HG03066 (cell line): ENCODE results near the gene PHF21A.

Experiments used
- ATAC-seq: cut with Tn5 transposase; IDR thresholded peaks from one replicate; pipeline ENCODE4 v1.9.1; 2021; ENCODE audit warnings: low read depth; ENCODE audit not compliant: unreplicated experiment

The PHF21A gene

GRCh38 chr11:45925550-45925949, 195.7 kb downstream of the PHF21A start:
- ATAC-seq = no peak

DNA sequence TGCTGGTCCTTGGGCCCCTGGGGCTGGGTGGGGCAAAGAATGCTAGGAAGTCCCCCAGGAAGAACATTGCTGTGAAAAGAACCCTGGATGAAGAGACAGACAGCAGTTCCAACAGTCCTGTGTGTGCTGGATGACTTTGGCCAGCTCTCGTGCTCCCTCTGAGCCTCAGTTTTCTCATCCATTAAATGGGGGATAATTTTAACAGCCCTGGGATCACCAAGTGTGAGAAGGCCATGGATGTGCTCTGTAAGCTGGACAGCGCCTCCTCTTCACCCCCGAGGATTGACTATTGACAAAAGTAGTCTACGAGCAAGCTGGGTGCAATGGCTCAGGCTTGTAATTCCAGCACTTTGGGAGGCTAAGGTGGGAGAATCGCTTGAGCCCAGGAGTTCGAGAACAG, 196.3 kb downstream of the PHF21A start:
- ATAC-seq = no peak

DNA sequence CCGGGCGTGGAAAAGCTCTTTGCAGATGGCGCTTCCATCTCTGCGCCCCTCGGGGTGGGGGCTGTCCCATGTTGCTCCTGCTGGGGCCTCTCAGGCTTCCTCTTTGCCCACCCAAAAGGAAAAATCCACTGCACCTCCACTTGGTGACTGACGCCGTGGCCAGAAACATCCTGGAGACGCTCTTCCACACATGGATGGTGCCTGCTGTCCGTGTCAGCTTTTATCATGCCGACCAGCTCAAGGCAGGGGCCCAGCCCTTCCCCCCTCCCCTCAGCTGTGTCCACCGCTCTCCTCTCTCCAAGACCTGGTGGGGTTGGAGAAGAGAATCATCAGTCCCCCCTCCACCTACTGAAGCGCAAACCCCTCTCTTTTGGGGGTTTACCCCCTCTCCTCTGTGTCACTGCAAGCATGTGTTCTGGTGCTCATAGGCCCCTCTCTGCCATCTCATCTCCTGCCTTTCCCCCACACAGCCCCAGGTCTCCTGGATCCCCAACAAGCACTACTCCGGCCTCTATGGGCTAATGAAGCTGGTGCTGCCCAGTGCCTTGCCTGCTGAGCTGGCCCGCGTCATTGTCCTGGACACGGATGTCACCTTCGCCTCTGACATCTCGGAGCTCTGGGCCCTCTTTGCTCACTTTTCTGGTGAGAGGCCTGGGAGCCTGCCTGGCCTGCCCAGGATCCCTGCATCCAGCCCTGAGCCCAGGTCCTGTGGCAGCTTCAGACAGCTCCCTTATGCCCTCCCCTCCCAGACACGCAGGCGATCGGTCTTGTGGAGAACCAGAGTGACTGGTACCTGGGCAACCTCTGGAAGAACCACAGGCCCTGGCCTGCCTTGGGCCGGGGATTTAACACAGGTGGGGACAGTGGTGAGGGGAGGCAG, 197.0 kb downstream of the PHF21A start:
- ATAC-seq = no peak

DNA sequence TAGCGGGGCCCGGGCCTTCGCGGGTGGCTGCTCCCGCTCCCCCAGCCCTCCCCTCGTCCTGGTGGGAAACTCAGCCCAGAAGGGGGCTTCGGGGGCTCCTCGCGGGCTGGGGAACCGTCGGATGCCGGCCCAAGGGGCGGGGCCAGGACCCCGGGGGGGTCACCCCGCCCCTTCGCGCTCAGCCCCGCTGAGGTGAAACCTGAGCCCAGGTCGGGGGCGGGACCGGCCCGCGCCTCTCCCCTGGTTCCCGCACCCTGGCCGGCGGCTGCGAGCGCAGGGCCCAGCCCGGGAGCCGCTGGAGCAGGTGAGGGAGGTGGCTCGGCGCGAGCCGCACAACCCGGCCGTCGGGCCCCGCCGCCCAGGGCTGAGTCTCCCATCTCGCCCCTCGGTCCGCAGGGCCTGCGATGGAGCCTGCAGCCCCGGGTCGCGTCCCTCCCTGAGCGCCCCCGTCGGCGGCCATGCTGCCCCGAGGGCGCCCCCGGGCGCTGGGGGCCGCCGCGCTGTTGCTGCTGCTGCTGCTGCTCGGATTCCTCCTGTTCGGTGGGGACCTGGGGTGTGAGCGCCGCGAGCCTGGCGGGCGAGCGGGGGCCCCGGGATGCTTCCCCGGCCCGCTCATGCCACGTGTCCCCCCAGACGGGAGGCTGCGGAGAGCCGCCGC, 198.7 kb downstream of the PHF21A start, which contains the start of gene LARGE2:
TSS of gene LARGE2 (plus strand) at position 232 of the 658 bp plus-strand sequence. CDS start at position 459, 227 bp downstream.
- no peak for ATAC-seq

- no peak for ATAC-seq
Observed at GRCh38 chr11:45921561-45922424, 199.5 kb downstream of the PHF21A start.

DNA sequence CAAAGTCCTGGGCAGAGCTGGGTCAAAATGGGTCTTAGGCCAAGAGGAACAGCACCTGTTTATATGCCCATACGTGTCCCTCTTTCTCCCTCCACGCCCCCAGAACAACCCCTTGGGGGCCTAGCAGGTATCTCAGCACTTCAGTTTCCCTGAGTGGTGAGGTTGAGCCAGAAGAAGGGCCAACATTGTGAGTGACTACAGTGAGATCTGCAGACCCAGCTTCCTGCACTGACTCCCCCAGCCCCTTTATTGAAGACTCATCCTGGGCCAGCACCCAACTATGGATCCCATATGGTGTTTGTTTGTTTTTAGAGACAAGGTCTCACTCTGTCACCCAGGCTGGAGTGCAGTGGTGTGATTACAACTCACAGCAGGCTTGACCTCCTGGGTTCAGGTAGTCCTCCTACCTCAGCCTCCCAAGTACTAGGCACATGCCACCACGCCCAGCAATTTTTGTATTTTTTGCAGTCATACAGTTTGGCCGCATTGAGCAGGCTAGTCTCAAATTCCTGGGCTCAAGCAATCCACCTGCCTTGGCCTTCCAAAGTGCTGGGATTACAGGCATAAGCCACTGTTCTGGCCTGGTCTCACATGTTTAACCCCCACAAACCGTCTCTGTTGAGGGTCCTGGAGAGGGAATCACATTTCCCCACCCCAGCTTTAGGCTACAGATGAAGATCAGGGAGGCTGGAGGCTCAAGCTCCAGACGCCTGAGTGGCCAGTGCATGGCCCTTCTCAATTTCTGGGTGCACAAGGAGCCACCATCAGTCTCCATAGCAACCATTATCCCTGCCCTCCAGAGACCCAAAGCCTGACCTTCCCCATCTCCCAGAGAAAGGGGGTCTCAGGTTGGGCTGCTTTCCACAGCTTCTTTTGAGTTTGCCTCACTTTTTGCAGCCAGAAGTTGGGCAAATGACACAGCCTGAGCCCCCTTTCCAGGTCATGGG, 200.4 kb downstream of the PHF21A start:
- no peak for ATAC-seq

GRCh38 chr11:45919806-45920530, 201.3 kb downstream of the PHF21A start:
- no peak for ATAC-seq

DNA sequence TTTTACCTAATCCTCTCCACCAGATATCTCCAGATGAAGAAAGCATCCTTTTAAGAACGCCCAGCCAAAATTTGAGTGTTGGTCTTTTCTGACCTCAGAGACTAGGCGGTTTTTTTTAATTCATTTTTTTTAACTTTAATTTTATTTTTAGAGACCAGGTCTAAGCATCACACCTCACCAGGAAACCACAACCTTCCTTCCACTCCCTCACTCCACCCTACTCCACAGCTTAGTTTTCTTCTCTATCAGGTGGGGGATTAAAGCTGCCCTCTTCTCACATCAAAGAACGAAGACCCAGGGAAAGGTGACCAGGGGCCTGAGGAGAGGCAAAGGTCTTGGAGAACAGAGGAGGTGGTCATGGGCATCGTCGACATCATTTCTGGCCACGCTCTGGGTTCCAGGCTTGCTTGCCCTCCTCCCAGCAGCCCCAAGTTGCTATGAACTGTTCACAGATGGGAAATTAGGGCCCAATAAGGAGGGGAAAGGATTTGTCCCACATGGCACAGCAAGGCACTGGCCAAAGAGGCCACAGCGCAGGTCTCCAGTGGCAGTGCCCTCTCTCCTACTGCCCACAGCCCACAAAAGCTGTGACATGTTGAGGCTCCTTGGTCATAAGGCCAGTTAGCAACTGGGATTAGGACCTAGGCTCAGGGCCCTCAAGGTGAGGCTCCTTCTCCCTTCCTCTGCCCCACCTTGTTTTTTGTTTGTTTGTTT, 202.1 kb downstream of the PHF21A start:
- ATAC-seq = no peak

DNA sequence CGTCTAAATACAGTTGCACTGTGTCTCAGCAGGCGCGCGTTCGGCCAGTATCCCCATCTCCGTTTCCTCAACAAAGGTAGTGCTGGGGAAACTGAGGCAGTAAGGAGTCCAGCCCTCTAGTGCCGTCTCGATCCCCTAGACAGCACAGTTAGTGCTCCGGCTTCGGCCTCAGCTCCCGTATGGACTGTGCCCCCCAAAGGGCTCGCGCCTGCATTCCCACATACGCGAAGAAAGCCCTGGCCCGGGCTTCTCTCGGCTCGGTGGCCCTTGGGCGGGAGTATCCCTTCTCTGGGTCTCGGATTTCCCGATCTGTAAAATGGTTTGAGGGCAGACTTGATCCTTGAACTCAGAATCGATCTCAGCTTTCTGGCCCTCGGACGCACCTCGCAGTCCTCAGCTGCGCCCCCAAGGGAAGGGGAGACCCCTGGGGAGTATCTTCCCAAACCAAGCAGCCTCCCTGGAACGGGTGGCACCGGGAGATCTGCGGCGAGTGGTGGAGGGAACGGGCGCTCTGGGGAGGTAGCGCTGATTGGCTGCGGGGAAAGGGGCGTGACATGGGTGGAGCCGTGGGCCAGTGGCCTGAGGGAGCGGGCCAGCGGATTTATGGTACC, 202.8 kb downstream of the PHF21A start:
- peak; percentile 45 for ATAC-seq

- ATAC-seq = peak; percentile 82
Observed at GRCh38 chr11:45917623-45918330, 203.5 kb downstream of the PHF21A start, which contains the start of gene PEX16. TSS of gene PEX16 (minus strand) at chr11:45917877. CDS start at chr11:45917811, 66 bp downstream.

GRCh38 chr11:45917286-45917622, 204.0 kb downstream of the PHF21A start:
- no peak for ATAC-seq

DNA sequence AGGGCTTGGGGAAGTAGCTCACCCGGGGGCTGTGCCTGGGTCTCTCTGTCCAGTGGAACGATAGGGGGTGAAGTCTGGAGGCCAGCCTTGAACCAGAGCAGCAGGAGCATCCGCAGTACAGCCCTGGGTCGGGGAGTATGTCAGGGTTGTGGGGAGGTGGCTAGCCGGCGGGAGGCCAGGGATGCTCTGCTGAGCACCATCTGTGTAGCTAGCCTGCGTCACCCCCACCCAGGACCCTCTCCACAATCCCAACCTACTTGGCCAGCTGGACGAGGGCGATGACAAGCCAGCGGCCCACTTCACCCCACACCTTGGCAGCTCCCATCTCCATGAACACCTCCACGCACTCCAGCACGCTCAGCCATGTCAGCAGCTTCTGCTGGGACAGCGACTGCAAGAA, 205.8 kb downstream of the PHF21A start:
- ATAC-seq = no peak

DNA sequence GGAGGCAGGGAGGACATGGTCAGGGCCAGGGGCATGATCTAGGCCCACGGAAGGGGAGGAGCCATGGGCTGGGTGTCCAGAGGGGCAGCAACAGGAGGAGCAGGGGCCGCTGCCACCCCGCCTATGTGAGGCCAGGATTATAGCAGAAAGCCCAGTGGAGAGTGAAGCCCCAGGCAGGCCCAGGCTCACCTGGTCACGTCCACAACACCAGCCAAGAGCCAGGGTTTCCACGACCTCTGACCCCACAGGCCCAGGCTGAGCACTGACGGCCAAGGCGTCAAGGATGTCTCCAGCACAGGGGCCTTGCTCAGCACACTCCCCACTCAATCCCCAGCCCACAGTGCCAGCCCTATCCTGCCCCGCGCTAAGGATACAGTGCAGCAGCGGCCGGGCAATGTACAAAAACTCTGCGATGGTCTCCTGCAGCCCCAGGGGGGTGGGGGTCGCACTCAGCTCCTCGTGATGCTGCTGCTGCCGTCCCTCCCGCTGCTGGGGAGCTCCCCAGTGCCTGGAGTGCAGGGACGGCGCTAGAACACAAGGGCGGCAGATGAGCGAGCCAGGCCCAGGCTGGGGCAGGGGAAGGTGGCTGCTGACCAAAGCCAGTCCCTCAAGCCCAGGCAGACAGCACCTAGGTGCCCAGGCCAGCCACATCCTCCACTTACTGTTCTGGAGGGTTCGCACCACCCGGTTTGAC, 207.2 kb downstream of the PHF21A start:
- ATAC-seq = no peak

DNA sequence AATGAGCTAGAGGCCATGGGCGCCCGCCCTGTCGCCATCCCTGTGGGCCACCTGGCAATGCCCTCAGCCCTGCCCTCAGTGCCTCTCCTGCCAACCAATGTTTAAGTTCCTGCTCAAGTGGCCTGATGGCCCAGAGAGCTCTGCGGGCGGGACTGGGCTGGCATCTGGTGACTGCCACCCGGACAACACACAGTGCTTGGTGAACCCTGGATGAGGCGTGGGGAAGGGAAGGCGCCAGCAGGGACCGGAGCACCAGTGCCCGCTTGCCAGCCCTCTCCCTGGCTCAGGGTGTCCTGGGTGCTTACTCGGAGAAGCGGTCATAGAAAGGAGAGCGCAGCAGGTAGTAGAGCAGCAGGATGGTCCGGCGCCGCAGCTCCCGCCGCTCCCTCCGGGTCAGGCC, 207.7 kb downstream of the PHF21A start:
- ATAC-seq = no peak

- ATAC-seq = no peak
Observed at GRCh38 chr11:45910623-45911022, 210.6 kb downstream of the PHF21A start.

- no peak for ATAC-seq
Observed at GRCh38 chr11:45909594-45910475, 211.4 kb downstream of the PHF21A start.
